ENCODE results near the gene TCERG1L.

DNA sequence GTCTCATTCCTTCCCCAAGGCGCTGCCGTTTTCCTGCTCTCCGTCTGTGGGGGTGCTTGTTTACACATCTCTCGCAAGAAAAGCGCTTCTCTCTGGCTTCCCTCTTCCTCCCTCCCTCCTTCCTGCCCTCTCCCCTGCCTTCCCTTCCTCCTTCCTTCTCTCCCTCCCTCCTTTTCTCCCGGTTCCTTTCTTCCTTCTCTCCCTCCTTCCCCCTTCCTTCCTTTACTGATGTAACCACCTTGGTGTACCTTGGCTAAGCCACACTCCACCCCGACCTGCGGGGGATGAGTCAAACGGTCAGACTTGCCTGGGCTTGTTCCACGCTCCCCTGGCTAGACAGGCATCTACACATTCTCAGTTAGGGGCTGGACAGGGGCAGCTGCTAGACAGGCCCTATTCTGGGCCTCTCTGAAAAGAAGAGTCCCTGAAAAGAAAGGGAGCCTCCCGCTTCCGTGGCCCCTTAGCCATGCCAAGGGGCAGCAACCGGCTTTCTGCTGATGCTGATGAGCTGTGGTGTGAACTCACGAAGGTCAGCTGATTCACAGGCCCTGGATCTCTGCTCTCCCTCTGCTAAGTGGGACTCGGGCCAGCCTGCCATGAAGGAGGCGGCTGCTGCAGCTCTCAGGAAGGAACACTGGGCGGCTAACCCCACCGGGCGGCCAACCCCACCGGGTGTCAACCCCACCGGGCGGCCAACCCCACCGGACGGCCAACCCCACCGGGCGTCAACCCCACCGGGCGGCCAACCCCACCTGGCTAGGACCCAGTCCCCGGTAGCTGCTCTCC is 216.8 kb downstream of the TCERG1L start:
- TF ChIP-seq, protein P1, sequence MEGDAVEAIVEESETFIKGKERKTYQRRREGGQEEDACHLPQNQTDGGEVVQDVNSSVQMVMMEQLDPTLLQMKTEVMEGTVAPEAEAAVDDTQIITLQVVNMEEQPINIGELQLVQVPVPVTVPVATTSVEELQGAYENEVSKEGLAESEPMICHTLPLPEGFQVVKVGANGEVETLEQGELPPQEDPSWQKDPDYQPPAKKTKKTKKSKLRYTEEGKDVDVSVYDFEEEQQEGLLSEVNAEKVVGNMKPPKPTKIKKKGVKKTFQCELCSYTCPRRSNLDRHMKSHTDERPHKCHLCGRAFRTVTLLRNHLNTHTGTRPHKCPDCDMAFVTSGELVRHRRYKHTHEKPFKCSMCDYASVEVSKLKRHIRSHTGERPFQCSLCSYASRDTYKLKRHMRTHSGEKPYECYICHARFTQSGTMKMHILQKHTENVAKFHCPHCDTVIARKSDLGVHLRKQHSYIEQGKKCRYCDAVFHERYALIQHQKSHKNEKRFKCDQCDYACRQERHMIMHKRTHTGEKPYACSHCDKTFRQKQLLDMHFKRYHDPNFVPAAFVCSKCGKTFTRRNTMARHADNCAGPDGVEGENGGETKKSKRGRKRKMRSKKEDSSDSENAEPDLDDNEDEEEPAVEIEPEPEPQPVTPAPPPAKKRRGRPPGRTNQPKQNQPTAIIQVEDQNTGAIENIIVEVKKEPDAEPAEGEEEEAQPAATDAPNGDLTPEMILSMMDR (IDR thresholded peaks at IDR 0.05) = no peak
- TF ChIP-seq POLR2A (IDR thresholded peaks at IDR 0.05) = no peak

All from Peyer's patch (tissue), 4 donors.